SU-DHL-6 (cell line): ENCODE measurements around the gene RBBP9.

ENCODE experiments used
- H2AFZ ChIP-seq: fragments of 200-600 bp; sonication (generic); 2 replicates; pipeline ENCODE4 v1.6.1; 2014; ENCODE audit warnings: low read depth, mild to moderate bottlenecking, moderate library complexity, mixed read lengths, antibody characterized with exemption, low read length; ENCODE audit not compliant: severe bottlenecking
- H3F3A ChIP-seq: fragments of 200-600 bp; shearing (Covaris generic); 2 replicates; pipeline ENCODE4 v1.6.0; 2016; ENCODE audit warnings: antibody characterized with exemption, mild to moderate bottlenecking; ENCODE audit not compliant: insufficient read depth
- H3K27ac ChIP-seq: fragments of 200-600 bp; sonication (generic); 2 replicates; pipeline ENCODE4 v1.5.1; 2016; ENCODE audit warnings: low read depth, mild to moderate bottlenecking, low read length, moderate library complexity, mixed read lengths
- H3K27me3 ChIP-seq: fragments of 200-600 bp; sonication (generic), shearing (Covaris generic); 2 replicates; pipeline ENCODE4 v1.6.0; 2014; ENCODE audit warnings: mild to moderate bottlenecking, low read length
- H3K36me3 ChIP-seq: fragments of 200-600 bp; sonication (generic); 2 replicates; pipeline ENCODE4 v1.6.1; 2014; ENCODE audit warnings: mild to moderate bottlenecking, low read length, mixed read lengths
- H3K4me2 ChIP-seq: fragments of 300-600, 200-600 bp; shearing (Covaris generic), sonication (generic); 2 replicates; pipeline ENCODE4 v1.6.0; 2014; ENCODE audit warnings: low read length, low read depth, mild to moderate bottlenecking; ENCODE audit not compliant: poor library complexity, severe bottlenecking
- H3K4me3 ChIP-seq: fragments of 200-600 bp; sonication (generic); 2 replicates; pipeline ENCODE4 v1.5.1; 2014; ENCODE audit warnings: antibody characterized with exemption, low read length, mild to moderate bottlenecking, mixed read lengths; ENCODE audit not compliant: insufficient read depth, poor library complexity, severe bottlenecking
- H3K79me2 ChIP-seq: fragments of 200-600 bp; sonication (generic); 2 replicates; pipeline ENCODE4 v1.6.1; 2014; ENCODE audit warnings: mild to moderate bottlenecking, low read length, moderate library complexity; ENCODE audit not compliant: insufficient read depth
- H3K9ac ChIP-seq: fragments of 200-600 bp; sonication (generic); 2 replicates; pipeline ENCODE4 v1.7.0; 2014; ENCODE audit warnings: mild to moderate bottlenecking, low read length
- H3K9me2 ChIP-seq: fragments of 200-600 bp; sonication (generic); replicated peaks from 2 replicates; pipeline ENCODE4 v1.6.1; 2014; ENCODE audit warnings: low read length; ENCODE audit not compliant: insufficient read depth
- H3K9me3 ChIP-seq: fragments of 200-600 bp; sonication (generic); 2 replicates; pipeline ENCODE4 v1.6.1; 2014; ENCODE audit warnings: low read length, mixed read lengths; ENCODE audit not compliant: insufficient read depth
- H4K20me1 ChIP-seq: fragments of 200-600 bp; sonication (generic); 2 replicates; pipeline ENCODE4 v1.6.1; 2014; ENCODE audit warnings: low read depth, mild to moderate bottlenecking, antibody characterized with exemption, low read length, moderate library complexity, mixed read lengths
- CTCF ChIP-seq: fragments of 200-600 bp; sonication (generic); IDR thresholded peaks from one replicate; pipeline ENCODE4 v1.5.1; 2017; ENCODE audit warnings: antibody characterized with exemption, mild to moderate bottlenecking, low read length, moderate library complexity; ENCODE audit not compliant: insufficient read depth, poor library complexity, severe bottlenecking
- EZH2phosphoT487 ChIP-seq: fragments of 200-600 bp; sonication (generic), shearing (Covaris generic); conservative IDR thresholded peaks from 2 replicates; pipeline ENCODE4 v1.6.1; 2018; ENCODE audit warnings: mild to moderate bottlenecking, antibody characterized with exemption, low read length, moderate library complexity, mixed read lengths

The RBBP9 gene

GRCh38 chr20:18496740-18497592 is at the start of gene RBBP9:
Gene RBBP9 (minus strand): TSS chr20:18497225. CDS start chr20:18497167, 58 bp downstream.
- Histone ChIP-seq H3K27me3 (no peaks in the 10 kb centered on the region), H3K9me3 (no peaks in the 10 kb centered on the region), H3F3A (no peaks in the 10 kb centered on the region), H4K20me1 (no peaks in the 10 kb centered on the region), H3K9ac (peak within 1 kb of the TSS; percentile 76), H3K79me2 (peaks cover 9% of the 10 kb centered on the region), H3K36me3 (no peaks in the 10 kb centered on the region), H2AFZ (peak within 1 kb of the TSS; percentile 97), H3K9me2 (no peaks in the 10 kb centered on the region), H3K27ac (peak within 1 kb of the TSS; percentile 32; the same call in 1 of the 2 replicates), H3K4me3 (peak within 1 kb of the TSS; percentile 92), H3K4me2 (peak within 1 kb of the TSS; percentile 91)
- no peak for TF ChIP-seq EZH2phosphoT487
- no peak for TF ChIP-seq CTCF

- Histone ChIP-seq H3K27me3 (no peaks in the 10 kb centered on the region), H4K20me1 (no peaks in the 10 kb centered on the region), H3K4me3 (no peak overlapping the region), H3K9ac (no peak overlapping the region), H3F3A (no peaks in the 10 kb centered on the region), H3K4me2 (no peak overlapping the region), H3K9me3 (no peaks in the 10 kb centered on the region), H3K79me2 (no peaks in the 10 kb centered on the region), H3K9me2 (no peaks in the 10 kb centered on the region), H2AFZ (no peak overlapping the region), H3K36me3 (peaks cover 20% of the 10 kb centered on the region; the same call in 1 of the 2 replicates), H3K27ac (no peak overlapping the region)
- TF ChIP-seq EZH2phosphoT487 (no peak), CTCF (no peak)
Measured at GRCh38 chr20:18545566-18545965, 48.5 kb upstream of the RBBP9 start.

GRCh38 chr20:18543932-18544331 is 46.9 kb upstream of the RBBP9 start:
- Histone ChIP-seq H4K20me1 (no peaks in the 10 kb centered on the region), H3K9ac (no peak overlapping the region), H3K9me3 (no peaks in the 10 kb centered on the region), H3K27ac (no peak overlapping the region), H3K79me2 (no peaks in the 10 kb centered on the region), H3K27me3 (no peaks in the 10 kb centered on the region), H3K4me2 (no peak overlapping the region), H3K4me3 (no peak overlapping the region), H2AFZ (no peak overlapping the region), H3K36me3 (peaks cover 10% of the 10 kb centered on the region; the same call in 1 of the 2 replicates), H3F3A (no peaks in the 10 kb centered on the region), H3K9me2 (no peaks in the 10 kb centered on the region)
- TF ChIP-seq CTCF (no peak), EZH2phosphoT487 (no peak)
